IPS DF 4.7 (cell line): Measurements from ENCODE around the gene ZC3H10.
"Not testable (repeated sequence)": the region's sequence is repeated elsewhere in the genome, so short reads cannot be mapped to it uniquely, and the experiment has no call there.

ENCODE experiments used
- DNase-seq: peaks from one replicate; pipeline ENCODE4 v3.0.0-alpha.2; 2013; ENCODE audit warnings: low spot score; ENCODE audit errors: extremely low read depth

The ZC3H10 gene

DNA sequence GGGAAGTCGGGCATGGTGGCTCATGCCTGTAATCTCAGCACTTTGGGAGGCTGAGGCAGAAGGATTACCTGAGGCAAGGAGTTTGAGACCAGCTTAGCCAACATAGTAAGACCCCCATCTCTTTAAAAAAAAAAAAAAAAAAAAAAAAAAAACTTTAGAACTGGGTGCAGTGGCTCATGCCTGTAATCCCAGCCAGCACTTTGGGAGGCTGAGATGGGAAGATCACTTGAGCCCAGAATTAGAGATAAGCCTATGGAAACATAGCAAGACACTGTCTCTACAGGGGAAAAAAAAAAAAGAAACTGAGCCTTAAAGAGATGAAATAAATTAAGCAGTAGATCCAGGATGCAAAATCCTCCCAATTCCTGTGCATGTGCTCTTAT is 15.4 kb upstream of the ZC3H10 start:
- DNase-seq = no peak

DNA sequence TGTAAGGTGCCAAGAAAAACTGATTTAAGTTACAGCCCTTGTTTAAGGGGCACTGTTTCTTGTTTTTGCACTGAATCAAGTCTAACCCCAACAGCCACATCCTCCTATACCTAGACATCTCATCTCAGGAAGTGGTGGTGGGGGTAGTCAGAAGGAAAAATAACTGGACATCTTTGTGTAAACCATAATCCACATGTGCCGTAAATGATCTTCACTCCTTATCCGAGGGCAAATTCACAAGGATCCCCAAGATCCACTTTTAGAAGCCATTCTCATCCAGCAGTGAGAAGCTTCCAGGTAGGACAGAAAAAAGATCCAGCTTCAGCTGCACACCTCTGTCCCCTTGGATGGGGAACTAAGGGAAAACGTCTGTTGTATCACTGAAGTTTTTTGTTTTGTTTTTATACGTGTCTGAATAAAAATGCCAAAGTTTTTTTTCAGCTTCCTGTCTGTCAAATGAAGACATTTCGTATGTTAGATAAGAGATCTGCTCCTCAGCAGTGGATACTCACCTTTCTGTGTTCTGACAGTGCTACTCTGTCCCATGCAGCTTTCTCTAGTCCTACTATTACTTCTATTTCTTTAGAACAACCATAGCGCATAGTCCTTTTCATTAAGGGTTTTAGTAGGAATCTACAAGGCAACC is 14.9 kb upstream of the ZC3H10 start:
- DNase-seq = no peak

DNA sequence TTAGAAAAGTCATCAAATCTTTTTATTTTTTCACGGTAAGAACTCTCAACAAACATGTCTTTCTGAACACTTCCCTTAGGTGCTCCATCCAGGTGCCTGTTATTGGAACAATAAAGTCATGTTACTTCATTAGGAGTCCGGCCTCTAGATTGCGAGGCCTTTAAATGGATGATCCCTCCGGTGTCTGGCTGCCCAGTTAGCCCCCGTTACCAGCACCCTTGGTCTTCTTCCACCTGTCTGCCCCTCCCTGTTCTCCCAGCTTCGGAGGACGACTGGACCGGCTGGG is 14.3 kb upstream of the ZC3H10 start:
- DNase-seq = no peak

DNA sequence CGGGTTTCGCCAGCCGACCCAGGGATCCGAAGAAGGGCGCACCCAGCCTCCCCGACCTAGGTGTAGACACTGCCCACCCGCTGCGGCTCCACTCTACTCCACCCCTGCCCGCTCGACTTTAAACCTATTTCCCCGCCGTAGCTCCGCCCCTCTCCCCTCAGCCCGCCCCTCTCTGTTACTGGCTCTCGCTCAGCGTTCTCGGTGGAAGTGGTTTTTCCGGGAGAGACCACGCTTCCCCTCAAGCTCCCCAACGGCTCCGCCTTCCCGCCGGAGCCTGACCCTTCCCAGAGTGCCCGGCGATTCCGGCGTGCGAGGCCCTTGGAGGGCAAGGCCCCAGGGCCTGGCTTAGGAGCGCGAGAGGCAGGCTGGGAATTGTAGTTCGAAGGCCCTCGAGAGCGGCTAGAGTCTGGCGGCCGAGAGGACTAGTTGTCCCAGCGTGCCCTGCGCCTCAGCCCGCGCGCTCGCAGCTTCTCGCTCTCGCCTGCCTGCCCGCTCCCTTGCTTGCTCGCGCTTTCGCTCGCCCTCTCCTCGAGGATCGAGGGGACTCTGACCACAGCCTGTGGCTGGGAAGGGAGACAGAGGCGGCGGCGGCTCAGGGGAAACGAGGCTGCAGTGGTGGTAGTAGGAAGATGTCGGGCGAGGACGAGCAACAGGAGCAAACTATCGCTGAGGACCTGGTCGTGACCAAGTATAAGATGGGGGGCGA is 13.8 kb upstream of the ZC3H10 start, which contains the start of gene PA2G4:
Gene PA2G4, plus strand, starts transcription at position 451 of the 706 bp plus-strand sequence. Its CDS starts 179 bp downstream, at position 630.
- peak; percentile 97 for DNase-seq

DNA sequence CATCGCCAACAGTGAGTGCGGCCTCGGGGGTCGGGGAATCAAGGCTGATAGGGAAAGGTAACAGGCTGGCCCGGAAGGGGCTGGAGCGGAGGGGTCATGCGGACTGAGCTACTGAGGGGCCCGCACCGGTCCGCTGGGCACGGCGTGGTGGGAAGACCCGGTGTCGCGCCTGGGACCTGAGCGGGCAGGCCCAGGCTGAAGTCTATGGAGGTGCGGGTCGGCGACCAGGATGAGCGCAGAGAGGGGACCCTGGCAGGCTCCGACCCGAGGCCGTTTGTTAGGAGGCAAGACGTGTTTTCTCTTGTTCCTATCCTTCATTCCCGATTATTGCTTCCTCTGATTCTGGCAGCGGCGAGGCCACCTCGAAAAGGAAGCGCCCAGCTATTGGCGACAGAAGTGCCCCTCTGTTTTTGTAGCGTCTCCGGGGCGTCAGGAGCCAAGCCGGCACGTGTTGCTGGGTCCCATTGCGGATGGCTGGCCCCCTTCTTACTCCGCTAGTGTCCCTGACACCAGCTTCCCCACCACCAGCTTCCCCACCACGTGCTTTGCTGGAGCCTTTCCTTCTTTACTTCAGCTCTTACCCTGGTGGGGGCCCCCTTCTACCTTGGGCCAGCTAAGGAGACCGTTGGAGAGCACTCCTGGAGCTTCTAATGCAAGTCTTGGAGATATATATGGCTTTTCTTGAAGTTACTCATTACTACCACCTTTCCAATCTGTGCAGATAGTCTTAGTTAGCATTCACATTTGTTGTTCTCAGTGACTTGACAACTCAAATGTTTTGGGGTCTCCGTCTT is 13.1 kb upstream of the ZC3H10 start:
- DNase-seq = no peak

DNA sequence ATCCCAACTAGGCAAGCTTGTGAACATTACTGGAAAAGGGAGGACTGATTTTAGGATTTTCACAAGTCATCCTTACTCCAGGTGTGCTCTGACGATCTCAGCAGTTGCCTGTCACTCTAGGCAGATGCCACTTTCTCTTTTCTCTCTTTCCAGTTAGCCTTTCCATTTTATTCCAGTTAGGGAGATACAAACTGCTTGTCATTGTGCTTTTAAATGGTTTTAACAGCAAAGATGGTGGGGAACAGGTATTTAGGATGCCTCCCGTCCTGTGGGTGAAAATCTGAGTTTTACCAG is 12.5 kb upstream of the ZC3H10 start:
- DNase-seq = no peak

DNA sequence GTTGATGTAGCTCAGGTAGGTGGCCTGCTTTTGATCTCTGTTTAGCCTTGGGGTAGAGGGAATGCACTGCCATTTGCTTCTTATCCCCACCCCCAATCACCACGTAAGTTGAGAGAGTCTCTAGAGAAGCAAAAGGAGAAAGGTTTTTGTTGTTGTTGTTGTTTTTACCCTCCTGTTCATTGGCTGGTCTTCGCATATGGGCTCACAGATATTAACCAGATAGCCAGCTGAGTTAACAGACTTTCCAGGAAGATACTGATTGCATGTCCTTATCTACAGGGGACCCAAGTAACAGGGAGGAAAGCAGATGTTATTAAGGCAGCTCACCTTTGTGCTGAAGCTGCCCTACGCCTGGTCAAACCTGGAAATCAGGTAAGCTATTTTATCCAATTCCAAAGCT is 10.8 kb upstream of the ZC3H10 start:
- DNase-seq = no peak

DNA sequence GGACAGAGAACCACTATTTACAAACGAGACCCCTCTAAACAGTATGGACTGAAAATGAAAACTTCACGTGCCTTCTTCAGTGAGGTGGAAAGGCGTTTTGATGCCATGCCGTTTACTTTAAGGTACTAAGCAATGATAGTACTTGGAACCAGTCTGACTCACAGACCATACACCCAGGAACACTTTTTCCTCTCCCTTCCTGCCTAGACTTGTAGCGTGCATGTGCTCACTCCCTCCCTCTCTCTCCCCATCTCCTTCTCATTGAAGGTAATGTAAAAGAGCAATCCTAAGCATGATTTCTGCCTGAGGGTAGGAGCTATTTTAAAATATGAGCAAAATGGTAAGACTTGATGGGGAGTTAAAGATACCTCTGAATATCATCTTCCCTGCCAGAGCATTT is 7.5 kb upstream of the ZC3H10 start:
- DNase-seq = no peak

DNA sequence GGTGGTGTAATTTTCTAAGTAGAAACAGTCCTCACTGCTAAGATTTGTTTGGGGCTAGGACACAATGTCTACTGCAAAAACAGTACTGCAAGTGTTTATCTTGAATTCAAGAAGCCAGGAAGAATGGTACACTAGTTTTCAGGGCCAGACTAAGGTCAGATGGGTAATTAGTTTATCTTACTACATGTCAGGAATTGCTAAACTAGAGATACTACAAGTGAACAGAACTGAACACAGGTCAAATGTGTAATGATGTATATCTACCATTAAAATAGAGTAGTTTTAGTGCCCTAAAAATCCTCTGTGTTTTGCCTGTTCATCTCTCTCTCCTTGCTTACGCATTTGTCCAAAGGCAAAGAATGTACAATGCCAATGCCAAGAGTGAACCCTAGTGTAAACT is 4.0 kb upstream of the ZC3H10 start:
- no peak for DNase-seq

DNA sequence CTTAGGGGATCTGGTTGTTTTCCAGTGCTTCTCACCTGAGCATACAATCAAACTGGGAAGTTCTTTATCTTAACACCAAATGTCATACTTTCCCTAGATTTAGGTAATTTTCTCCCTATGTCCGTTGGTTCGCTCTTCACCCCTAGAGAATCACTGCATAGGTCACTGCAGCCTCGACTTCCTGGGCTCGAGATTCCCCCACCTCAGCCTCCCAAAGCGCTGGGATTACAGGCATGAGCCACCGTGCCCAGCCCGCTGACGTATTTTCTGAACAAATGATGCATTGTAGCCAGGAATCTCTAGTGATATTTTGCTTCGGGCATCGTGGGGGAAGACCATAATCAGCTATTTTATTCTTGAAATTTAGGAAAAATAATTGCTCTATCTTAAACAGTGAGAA is 2.7 kb upstream of the ZC3H10 start:
- no peak for DNase-seq

DNA sequence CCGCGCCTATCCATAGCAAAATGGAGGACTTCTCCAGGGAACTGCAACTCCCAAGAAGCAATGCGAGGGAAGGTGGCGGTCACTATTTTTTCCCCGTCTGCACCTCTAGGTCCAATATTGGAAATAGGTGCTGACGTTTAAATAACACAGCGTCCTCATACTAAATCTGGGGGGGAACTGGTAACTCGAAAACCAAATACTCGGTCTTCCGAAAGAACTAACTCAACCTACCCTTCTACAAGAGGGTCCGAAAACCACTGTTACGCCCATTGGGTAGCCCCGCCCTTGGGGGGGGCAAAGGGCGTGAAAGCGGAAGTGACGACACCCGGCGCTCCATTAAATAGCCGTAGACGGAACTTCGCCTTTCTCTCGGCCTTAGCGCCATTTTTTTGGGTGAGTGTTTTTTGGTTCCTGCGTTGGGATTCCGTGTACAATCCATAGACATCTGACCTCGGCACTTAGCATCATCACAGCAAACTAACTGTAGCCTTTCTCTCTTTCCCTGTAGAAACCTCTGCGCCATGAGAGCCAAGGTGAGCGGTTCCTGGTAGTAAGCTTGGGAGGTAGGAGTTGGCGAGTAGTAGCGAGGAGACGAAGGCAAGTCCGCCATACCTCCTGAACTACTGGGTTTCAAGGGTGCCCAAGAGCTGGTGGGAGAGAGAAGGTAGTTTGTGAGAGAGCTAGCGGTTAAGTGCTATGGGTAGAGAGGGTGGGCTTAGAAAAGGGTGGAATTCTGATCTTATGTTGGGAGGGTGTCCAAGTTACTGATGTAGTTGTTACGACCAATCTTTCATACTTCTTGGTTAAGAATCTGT is 1.6 kb upstream of the ZC3H10 start, which contains the start of gene RPL41:
Gene RPL41, plus strand, starts transcription at position 367 of the 815 bp plus-strand sequence.
- DNase-seq = peak; percentile 87

DNA sequence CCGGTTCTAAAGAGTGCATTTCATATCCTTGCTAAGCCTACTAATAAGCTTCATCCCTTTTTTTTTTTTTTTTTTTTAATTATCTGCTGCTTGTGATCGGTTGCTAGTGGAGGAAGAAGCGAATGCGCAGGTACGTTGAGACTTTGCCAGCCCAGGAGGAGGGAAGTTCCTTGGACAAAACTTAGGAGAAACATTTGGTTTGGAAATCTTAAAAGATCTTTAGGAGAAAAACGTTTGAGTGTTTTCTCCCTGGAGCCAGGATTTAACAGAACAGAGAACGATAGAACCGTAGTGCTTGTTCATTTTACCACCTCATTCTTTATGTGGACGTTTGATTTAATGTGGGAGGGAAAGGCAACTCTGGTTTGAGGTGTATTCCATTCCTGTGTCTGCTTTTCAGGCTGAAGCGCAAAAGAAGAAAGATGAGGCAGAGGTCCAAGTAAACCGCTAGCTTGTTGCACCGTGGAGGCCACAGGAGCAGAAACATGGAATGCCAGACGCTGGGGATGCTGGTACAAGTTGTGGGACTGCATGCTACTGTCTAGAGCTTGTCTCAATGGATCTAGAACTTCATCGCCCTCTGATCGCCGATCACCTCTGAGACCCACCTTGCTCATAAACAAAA is 872 bp upstream of the ZC3H10 start:
- not testable (repeated sequence) for DNase-seq

DNA sequence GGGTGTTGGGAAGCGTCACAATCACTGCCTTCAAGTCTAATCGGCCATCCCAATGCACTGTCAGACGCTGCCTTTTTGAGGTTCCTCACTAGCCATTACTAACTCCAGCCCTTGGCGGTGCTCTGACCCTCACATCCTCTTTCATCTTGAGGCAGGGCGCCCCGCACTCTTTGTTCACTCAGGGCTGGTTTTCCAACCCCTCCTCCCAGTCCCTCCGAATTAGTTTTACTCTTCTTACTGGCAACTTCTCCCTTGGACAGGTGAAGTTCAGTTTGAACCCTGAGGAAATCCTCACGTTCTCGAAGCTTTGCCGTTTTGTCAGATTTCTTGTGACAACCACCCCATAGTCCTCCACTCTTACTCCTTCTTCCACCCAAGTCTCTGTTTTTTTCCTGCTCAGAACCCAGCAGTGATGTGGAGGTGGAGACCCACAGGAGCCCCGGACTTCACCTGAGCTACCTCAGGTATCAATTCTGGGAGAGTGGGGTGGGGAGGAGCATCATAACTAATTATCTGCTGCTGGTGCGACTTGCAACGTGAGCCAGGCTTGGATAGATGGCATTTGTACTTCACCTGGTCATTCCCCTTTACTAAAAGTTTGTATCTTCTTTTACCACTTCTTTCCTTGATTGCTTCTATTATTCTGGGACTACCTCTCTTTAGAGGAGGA is 757 bp downstream of the ZC3H10 start:
- DNase-seq = no peak

DNA sequence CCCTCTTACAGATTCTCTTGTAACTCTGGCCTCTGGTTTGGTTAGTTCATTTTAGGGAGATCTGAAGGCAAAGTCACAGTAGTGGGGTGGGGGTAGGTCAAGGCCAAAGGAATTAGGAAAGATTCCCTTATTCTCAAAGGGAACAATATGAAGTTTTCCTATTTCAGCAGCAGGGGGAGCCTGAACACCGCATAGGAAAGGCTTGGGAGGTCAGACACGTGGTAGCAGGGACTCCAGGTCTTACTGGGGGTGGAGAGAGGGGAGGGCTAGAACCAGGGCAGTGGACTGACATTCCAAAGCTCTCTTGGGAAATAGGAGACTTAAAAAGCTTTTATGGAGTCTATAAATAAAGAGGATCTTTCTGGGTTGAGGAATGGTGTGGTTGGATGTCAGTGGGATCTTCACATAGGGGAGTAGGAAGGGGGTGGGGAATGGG is 1.3 kb downstream of the ZC3H10 start:
- peak; percentile 79 for DNase-seq

DNA sequence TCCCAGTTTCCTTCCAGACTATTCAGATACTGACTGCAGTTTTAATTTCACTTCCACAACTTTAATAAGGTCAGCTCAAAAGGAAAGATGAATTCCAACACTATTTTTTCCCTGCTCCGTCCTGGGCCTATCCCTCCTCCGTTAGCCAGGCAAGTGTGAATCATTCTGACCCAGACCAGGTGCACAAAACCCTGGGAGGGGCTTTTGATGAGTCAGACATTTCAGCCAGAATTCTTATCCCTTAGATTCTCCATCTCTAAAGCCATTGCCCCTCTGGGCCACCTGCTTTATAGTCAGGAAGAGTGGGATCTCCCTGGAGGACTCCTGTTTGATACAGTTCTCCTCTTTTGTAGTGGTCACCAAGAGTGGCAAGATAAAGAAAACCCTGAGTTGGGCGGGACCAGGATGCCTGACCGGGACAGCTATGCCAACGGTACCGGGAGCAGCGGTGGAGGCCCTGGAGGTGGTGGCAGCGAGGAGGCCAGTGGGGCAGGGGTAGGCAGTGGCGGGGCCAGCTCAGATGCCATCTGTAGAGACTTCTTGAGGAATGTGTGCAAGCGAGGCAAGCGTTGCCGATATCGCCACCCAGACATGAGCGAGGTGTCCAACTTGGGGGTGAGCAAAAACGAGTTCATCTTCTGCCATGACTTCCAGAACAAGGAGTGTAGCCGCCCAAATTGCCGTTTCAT is 2.2 kb downstream of the ZC3H10 start:
- DNase-seq = no peak

DNA sequence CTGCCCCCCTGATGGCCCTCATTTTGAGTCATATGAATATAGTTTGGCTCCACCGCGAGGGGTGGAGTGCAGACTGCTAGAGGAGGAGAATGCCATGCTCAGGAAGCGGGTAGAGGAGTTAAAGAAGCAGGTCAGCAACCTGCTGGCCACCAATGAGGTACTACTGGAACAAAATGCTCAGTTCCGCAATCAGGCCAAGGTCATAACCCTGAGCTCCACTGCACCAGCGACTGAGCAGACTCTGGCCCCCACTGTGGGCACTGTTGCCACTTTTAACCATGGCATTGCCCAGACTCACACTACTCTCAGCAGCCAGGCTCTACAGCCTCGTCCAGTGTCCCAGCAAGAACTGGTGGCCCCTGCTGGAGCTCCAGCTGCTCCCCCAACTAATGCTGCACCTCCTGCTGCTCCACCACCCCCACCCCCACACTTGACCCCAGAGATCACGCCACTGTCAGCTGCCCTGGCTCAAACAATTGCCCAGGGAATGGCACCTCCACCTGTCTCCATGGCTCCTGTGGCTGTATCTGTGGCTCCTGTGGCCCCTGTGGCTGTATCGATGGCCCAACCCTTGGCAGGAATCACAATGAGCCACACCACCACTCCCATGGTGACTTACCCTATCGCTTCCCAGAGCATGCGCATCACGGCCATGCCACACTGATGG is 3.3 kb downstream of the ZC3H10 start:
- DNase-seq = no peak

DNA sequence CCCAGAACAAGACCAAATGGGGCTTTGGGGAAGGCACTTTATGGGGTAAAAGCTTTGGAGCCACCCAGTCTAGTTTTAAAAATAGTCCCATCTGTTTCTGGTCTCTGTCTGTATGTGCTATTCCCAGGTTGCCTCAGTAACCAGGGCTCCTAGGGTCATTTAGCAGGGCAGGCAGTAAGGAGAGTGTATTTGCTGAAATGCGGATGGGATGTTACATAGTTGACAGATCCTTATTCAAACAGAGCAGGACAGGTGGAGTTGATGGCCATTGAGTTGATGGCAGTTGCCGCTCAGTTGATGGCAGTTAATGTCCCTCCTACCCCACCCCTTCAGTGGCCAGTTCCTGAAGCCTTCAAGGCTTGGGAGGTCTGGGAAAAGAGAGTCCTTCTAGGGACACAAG is 4.6 kb downstream of the ZC3H10 start:
- no peak for DNase-seq

DNA sequence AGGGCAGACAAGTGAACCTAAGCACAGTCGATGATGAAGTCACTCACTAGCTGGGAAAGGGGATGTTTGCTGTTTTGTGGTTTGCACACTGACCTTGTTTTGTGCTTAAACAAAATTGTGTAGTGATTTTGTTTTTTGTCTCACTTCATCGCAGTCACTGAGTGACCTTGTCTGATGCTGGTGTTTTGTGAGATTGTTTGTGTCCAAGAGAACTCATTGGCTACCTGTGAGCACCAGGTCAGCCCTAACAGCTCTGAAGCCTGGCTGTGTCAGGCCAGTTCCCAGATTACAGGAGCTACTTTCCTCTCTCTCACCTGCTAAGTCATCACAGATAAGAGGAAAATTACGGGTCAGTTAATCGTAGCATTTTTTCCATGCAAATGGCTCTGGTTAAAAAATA is 6.1 kb downstream of the ZC3H10 start:
- no peak for DNase-seq

DNA sequence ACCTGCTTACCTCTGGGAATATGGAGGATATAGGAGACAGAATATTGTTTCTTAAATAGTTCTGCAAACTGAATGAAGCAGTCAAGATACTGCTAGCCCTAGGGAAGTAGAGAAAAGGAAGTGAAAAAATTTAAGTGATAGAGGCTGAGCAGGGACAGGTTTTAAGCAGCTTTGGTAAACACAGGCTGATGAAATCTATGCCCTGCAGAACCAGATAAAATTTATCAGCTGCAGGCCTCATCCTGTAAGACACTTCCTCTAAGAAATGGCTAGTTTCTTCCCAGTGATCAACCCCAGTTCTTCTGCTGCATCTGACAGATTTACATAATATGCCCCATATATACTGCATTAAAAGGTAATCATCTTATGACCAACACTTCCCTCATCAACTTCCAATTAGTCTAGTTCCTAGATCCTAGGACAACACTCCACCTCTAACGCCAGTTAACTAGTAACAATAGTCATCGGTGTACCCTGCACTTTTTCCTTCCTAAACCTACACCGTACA is 8.7 kb downstream of the ZC3H10 start:
- DNase-seq = no peak
